ENCODE measurements around the gene JPH3. TPM values are rescaled to one million over a fixed set of nuclear protein-coding genes. Genes with fewer than 3 reads are reported as not detected.

The JPH3 gene
- total RNA-seq, 4 donors from 2014 or later: 0.22 to 1.1 (median 0.29) TPM; not detected in 1

DNA sequence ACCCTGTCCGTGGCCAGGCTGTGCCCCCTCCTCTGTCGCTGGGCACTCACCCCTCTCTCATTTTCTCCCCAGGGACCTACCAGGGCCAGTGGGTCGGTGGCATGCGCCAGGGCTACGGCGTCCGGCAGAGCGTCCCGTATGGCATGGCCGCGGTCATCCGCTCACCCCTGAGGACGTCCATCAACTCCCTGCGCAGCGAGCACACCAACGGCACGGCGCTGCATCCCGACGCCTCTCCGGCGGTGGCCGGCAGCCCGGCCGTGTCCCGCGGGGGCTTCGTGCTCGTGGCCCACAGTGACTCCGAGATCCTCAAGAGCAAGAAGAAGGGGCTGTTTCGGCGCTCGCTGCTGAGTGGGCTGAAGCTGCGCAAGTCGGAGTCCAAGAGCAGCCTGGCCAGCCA, 41.9 kb downstream of the JPH3 start:
- DNase-seq: no peak
- 92 to 98% methylated on average over 26 to 33 of the region's 35 CpGs for WGBS, 2 donors
- no peaks in the 10 kb centered on the region for H3K9me3 ChIP-seq
- H3K4me3 ChIP-seq (replicated peaks in 1 of 3): no peak overlapping the region
- no peaks in the 10 kb centered on the region for H3K36me3 ChIP-seq
- no peaks in the 10 kb centered on the region for H3K27me3 ChIP-seq
- no peak for TF ChIP-seq POLR2A (IDR thresholded peaks at IDR 0.05)
- TF ChIP-seq, protein P1, sequence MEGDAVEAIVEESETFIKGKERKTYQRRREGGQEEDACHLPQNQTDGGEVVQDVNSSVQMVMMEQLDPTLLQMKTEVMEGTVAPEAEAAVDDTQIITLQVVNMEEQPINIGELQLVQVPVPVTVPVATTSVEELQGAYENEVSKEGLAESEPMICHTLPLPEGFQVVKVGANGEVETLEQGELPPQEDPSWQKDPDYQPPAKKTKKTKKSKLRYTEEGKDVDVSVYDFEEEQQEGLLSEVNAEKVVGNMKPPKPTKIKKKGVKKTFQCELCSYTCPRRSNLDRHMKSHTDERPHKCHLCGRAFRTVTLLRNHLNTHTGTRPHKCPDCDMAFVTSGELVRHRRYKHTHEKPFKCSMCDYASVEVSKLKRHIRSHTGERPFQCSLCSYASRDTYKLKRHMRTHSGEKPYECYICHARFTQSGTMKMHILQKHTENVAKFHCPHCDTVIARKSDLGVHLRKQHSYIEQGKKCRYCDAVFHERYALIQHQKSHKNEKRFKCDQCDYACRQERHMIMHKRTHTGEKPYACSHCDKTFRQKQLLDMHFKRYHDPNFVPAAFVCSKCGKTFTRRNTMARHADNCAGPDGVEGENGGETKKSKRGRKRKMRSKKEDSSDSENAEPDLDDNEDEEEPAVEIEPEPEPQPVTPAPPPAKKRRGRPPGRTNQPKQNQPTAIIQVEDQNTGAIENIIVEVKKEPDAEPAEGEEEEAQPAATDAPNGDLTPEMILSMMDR (IDR thresholded peaks at IDR 0.05): no peak
- no peaks in the 10 kb centered on the region for H3K4me1 ChIP-seq
- intact Hi-C loops (cut with DNase I): no loop called here
- no peak overlapping the region for H3K27ac ChIP-seq

GRCh38 chr16:87644596-87644995, 42.3 kb downstream of the JPH3 start:
- H3K36me3 ChIP-seq: no peaks in the 10 kb centered on the region
- WGBS, 2 donors: 96 to 97% methylated on average over 43 of the region's 44 CpGs
- H3K4me1 ChIP-seq: no peaks in the 10 kb centered on the region
- H3K27ac ChIP-seq: no peak overlapping the region
- H3K9me3 ChIP-seq: no peaks in the 10 kb centered on the region
- no peak for TF ChIP-seq POLR2A (IDR thresholded peaks at IDR 0.05)
- no peak overlapping the region for H3K4me3 ChIP-seq (replicated peaks in 1 of 3)
- H3K27me3 ChIP-seq: no peaks in the 10 kb centered on the region
- intact Hi-C loops (cut with DNase I): no loop called here
- DNase-seq: no peak

GRCh38 chr16:87645802-87646201, 43.5 kb downstream of the JPH3 start:
- WGBS, 2 donors: 73 to 83% methylated on average over 7 to 9 of the region's 9 CpGs
- Histone ChIP-seq H3K27ac (no peak overlapping the region), H3K9me3 (no peaks in the 10 kb centered on the region), H3K4me3 (replicated peaks in 1 of 3) (no peak overlapping the region), H3K36me3 (no peaks in the 10 kb centered on the region), H3K4me1 (no peaks in the 10 kb centered on the region), H3K27me3 (no peaks in the 10 kb centered on the region)
- intact Hi-C loops (cut with DNase I): no loop called here
- no peak for DNase-seq
- no peak for TF ChIP-seq POLR2A (IDR thresholded peaks at IDR 0.05)
- TF ChIP-seq, protein P1 (IDR thresholded peaks at IDR 0.05): no peak

DNA sequence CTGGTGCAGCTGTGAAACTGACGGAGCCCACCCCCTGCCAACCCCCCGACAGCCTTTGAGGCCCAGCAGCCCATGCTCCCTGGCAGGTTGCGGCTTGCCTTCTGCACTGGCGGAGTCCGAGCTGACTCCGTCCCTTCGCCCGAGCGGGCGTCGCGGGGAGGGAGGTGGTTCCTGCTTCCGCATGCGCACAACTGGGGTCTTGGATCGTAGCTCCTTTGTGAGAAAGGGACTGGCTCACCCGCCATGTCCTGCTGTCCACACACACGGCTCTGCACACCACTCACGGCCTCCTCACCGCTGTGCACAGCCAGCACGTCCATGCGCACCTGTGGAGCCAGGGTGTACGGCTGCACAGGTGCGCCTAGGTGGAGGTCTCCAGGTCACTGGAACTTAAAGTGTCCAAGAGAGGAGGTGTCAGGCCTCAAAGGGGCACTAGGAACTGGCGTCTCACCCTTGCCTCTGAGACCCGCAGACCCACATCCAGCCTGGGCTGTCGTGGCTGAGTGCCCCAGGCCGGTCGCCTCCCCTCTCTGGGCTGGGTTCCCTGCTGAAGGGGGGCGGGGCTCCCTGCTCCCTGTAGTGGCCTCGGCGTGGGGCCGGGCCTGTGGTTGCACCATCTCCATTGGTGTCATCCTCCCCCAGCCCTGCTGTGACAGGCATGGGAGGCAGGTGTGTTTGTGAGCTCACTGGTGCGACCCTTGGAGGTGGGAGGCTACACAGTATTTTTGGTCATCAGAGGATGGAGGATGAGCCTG, 45.3 kb downstream of the JPH3 start:
- 76 to 89% methylated on average over 14 to 31 of the region's 33 CpGs for WGBS, 2 donors

GRCh38 chr16:87648236-87648635, 45.9 kb downstream of the JPH3 start:
- Histone ChIP-seq H3K27ac (no peak overlapping the region), H3K9me3 (no peaks in the 10 kb centered on the region), H3K4me3 (replicated peaks in 1 of 3) (no peak overlapping the region), H3K4me1 (no peaks in the 10 kb centered on the region), H3K36me3 (no peaks in the 10 kb centered on the region), H3K27me3 (no peaks in the 10 kb centered on the region)
- intact Hi-C loops (cut with DNase I): no loop called here
- TF ChIP-seq, protein P1 (IDR thresholded peaks at IDR 0.05): no peak
- no peak for TF ChIP-seq POLR2A (IDR thresholded peaks at IDR 0.05)
- DNase-seq: no peak
- 39 to 68% methylated on average over 23 of the region's 23 CpGs for WGBS, 2 donors

More for the DNA sequence above, 45.3 kb downstream of the JPH3 start:
- Histone ChIP-seq H3K9me3 (no peaks in the 10 kb centered on the region), H3K27ac (no peak overlapping the region), H3K36me3 (no peaks in the 10 kb centered on the region), H3K27me3 (no peaks in the 10 kb centered on the region), H3K4me3 (replicated peaks in 1 of 3) (no peak overlapping the region), H3K4me1 (no peaks in the 10 kb centered on the region)
- TF ChIP-seq, protein P1 (IDR thresholded peaks at IDR 0.05): no peak
- TF ChIP-seq POLR2A (IDR thresholded peaks at IDR 0.05): no peak
- intact Hi-C loops (cut with DNase I): no loop called here
- no peak for DNase-seq
